Glomerular visceral epithelial cell (primary cell): Measurements from ENCODE around the gene CD80.

Experiments
- DNase-seq: peaks from one replicate; pipeline ENCODE4 v3.0.0-alpha.2; 2016; ENCODE audit errors: extremely low spot score

CD80 gene

DNA sequence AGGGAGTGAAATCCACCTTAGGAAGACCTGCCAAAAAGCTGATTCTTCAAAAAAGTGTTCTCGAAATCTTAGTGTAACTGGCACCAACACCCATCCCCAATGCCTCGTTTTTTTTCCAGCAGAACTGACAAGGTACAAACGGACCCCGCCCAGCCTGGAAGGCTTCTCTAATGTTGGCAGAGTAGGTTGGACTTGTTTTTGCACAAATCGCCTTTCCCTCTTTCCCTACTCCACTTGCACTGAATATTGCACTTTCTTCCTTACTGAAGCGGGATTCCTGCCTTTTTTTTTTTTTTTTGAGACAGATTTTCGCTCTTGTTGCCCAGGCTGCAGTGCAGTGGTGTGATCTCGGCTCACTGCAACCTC is 61.6 kb downstream of the CD80 start:
- peak; percentile 15 for DNase-seq

DNA sequence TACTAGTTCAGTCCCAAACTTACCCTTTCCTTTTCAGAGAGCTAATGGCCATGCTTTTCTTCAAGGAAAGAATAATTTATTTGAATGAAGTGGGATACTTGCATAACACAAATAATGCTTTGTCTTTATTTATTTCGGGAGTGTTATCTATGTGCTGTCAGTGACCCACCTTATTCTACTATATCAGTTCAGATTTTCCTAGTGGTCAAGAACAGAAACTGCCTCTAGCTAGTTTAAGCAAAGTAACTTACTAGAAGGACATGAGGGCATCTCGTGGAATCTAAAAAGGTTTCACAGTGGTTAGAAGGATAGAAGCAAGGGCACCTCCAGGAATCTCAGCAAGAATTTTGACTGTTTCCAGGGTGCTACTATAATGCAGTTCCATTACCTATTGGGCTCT is 64.8 kb downstream of the CD80 start:
- no peak for DNase-seq

DNA sequence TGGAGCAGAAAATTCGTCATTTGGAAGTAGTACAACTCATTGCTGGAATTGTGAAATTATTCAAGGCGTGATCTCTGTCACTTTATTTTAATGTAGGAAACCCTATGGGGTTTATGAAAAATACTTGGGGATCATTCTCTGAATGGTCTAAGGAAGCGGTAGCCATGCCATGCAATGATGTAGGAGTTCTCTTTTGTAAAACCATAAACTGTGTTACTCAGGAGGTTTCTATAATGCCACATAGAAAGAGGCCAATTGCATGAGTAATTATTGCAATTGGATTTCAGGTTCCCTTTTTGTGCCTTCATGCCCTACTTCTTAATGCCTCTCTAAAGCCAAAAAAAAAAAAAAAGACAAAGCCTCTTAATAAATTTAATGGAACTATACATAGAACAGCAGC is 66.6 kb downstream of the CD80 start:
- DNase-seq, result no peak

DNA sequence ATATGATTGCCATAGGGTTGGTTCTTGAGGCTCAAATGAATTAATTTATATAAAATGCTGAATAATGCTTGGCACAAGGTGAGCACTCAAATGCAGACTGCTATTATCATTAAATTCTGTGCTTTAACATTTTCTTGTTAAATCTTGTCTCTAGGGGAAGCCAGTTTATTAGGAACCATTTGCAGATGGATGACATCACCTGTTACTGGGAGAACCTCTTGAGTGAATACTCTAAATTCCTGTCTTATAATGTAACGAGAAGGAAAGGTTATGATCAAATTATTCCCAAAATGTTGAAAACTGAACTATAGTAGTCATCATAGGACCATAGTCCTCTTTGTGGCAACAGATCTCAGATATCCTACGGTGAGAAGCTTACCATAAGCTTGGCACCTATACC is 67.3 kb downstream of the CD80 start:
- DNase-seq, result no peak

DNA sequence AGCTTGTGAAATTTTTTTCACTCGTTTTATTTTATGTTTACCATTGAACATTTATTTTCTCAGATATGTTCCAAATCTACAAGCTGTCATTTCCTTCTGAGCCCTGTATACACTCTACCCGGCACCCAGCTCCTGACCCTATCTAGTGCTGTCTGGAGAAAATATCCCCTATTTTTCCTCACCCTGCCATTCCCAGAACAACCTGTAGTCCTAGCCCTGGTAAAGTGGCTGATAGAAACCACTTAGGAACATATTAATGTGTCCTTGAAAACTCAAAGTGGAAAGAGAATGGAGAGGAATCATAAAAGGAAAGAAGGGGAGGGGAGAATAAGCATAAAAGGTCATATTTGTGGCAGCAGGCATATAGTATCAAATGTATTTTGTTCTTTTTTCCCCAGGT is 69.3 kb downstream of the CD80 start:
- no peak for DNase-seq

DNA sequence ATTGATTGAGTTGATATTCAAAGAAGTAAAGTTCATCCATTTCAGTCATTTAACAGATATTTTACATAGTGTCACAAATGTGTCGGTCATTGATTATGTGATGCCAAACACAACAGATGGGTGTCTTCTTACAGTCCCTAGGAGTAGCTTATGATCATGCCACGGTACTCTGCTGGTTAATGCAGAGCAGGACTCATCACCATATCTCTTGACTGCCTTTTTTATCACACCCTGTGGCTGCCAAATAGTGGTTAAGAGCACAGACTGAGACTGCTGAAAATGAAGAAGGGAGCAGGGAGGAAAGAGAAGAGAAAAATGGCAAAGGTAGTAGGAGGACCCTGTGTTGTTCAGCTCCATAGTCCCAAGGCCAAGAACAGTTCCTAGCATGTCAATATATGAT is 73.9 kb downstream of the CD80 start:
- no peak for DNase-seq

DNA sequence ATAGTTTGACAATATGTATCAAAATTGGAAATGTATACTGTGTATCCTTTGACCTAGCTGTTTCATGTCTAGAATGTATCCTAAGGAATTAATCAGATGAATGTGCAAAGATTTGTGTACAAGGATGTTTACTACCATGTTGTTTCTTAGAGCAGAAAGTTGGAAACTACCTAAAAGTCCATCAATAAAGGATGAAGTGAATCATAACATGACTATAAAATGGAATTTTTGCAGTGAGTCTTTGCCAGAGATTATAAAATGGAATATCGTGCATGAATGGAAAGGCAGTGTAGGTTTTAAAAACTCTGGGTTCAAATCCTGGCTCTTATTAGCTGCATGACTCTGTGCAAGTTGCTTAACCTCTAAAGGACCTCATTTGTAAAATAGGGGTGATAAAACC is 76.3 kb downstream of the CD80 start:
- no peak for DNase-seq

DNA sequence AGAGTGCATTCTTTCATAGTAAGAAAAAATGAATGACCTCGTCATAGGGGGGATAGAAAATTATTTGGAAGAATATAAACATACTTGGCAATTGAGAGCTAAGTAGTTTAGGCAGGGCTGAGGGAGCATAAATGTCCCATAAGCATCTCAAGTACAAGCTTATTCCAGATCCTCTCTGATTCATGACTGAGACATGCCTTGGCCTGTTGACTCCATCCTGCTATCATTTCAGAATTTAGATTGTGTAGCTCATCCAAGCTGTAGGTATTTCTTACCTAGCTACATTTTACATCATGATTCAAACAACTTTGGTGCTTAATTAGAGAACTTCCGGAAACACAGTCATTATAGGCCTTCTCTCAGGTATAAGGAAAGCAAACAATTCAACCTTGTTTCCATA is 78.3 kb downstream of the CD80 start:
- DNase-seq, result no peak
